ACC112 (cell line): ENCODE data around the gene NMRK1.

Experiments used
- H2AFZ ChIP-seq: fragments of 200-600 bp; sonication (generic); one replicate; pipeline ENCODE4 v1.6.0; 2017; ENCODE audit warnings: antibody characterized with exemption, low read length; ENCODE audit not compliant: unreplicated experiment
- H3K27ac ChIP-seq: fragments of 200-600 bp; sonication (generic); 2 replicates; pipeline ENCODE4 v1.5.1; 2014; ENCODE audit warnings: low read depth, mild to moderate bottlenecking, antibody characterized with exemption, low read length, moderate library complexity
- H3K27me3 ChIP-seq: fragments of 200-600 bp; sonication (generic); 2 replicates; pipeline ENCODE4 v1.6.1; 2014; ENCODE audit warnings: mild to moderate bottlenecking, antibody characterized with exemption, low read length, moderate library complexity, mixed read lengths; ENCODE audit not compliant: insufficient read depth
- H3K36me3 ChIP-seq: fragments of 200-600 bp; sonication (generic); 2 replicates; pipeline ENCODE4 v1.6.1; 2016; ENCODE audit warnings: mild to moderate bottlenecking, antibody characterized with exemption, low read length, moderate library complexity, mixed read lengths; ENCODE audit not compliant: insufficient read depth
- H3K4me1 ChIP-seq: fragments of 200-600 bp; sonication (generic); one replicate; pipeline ENCODE4 v1.6.1; 2016; ENCODE audit warnings: low read length, mixed read lengths; ENCODE audit not compliant: insufficient read depth, unreplicated experiment, control insufficient read depth
- H3K4me3 ChIP-seq: fragments of 200-600 bp; sonication (generic); 2 replicates; pipeline ENCODE4 v1.5.1; 2014; ENCODE audit warnings: mild to moderate bottlenecking, low read depth, low read length
- H3K79me2 ChIP-seq: fragments of 200-600 bp; sonication (generic); one replicate; pipeline ENCODE4 v1.6.0; 2016; ENCODE audit warnings: low read length; ENCODE audit not compliant: control insufficient read depth, unreplicated experiment, insufficient read depth

NMRK1 gene

GRCh38 chr9:75102177-75102790, 14.3 kb upstream of the NMRK1 start:
- Histone ChIP-seq H3K4me3 (no peak overlapping the region), H2AFZ (no peak overlapping the region), H3K79me2 (peaks cover 54% of the 10 kb centered on the region), H3K27ac (no peak overlapping the region), H3K36me3 (no peaks in the 10 kb centered on the region), H3K4me1 (no peaks in the 10 kb centered on the region), H3K27me3 (no peaks in the 10 kb centered on the region)

- H3K27me3 ChIP-seq, result no peaks in the 10 kb centered on the region
- no peaks in the 10 kb centered on the region for H3K4me1 ChIP-seq
- H3K4me3 ChIP-seq, result no peak overlapping the region
- no peaks in the 10 kb centered on the region for H3K36me3 ChIP-seq
- H3K79me2 ChIP-seq, result peaks cover 65% of the 10 kb centered on the region
- H2AFZ ChIP-seq, result no peak overlapping the region
- H3K27ac ChIP-seq, result no peak overlapping the region
Measured at GRCh38 chr9:75101004-75101588, 13.1 kb upstream of the NMRK1 start.

DNA sequence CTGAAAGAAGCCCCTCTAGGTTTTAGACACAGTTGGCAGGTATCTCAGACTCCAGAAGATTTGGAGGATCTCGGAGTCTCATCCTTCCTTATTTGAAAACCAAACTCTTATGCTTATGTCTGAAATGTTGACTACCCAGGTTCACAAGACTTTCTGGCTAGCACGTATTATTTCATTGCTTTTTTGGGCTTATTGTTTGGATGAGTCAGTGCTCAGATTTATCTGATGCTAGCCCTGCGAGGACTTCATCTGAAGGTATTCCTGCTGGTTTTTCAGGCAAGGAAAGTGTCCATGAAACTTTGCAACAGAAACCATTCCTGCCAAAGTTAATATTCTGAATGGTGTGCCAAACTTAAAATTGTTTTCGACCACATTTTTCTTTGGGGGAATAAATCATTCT, 8.8 kb upstream of the NMRK1 start:
- no peak overlapping the region for H2AFZ ChIP-seq
- no peaks in the 10 kb centered on the region for H3K36me3 ChIP-seq
- no peaks in the 10 kb centered on the region for H3K27me3 ChIP-seq
- H3K4me1 ChIP-seq, result no peaks in the 10 kb centered on the region
- H3K79me2 ChIP-seq, result peaks cover 63% of the 10 kb centered on the region
- no peak overlapping the region for H3K27ac ChIP-seq
- H3K4me3 ChIP-seq, result no peak overlapping the region

- Histone ChIP-seq H3K36me3 (no peaks in the 10 kb centered on the region), H3K27ac (no peak overlapping the region), H3K27me3 (no peaks in the 10 kb centered on the region), H3K4me1 (peaks cover 4% of the 10 kb centered on the region), H3K4me3 (no peak overlapping the region), H2AFZ (no peak overlapping the region), H3K79me2 (peaks cover 75% of the 10 kb centered on the region)
Measured at GRCh38 chr9:75092766-75093165, 4.8 kb upstream of the NMRK1 start.

GRCh38 chr9:75090579-75090978, 2.6 kb upstream of the NMRK1 start:
- Histone ChIP-seq H3K27me3 (no peaks in the 10 kb centered on the region), H3K4me1 (peaks cover 12% of the 10 kb centered on the region), H2AFZ (no peak overlapping the region), H3K79me2 (peaks cover 63% of the 10 kb centered on the region), H3K36me3 (no peaks in the 10 kb centered on the region), H3K4me3 (peak overlapping the region; percentile 86; the same call in 1 of the 2 replicates), H3K27ac (no peak overlapping the region)

DNA sequence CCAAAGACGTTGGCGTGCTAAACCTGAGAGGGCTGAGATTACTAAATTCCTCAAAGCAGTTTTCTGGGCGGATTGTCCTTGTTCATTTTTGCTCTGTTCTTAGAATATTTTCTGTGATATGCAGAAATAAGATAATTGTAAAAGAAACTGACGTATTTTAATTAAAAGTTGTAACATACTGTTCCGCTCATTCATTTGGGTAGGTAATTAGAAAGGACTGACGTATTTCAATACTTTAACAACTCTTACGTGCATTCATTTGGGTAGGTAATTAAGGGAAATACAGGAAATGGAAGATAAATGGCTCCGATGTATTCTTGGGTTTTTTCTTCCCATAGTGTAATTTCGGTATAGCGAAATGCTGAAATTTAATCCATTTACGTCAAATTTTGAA, 1.4 kb upstream of the NMRK1 start:
- peaks cover 12% of the 10 kb centered on the region for H3K4me1 ChIP-seq
- peak overlapping the region; percentile 9 for H2AFZ ChIP-seq

DNA sequence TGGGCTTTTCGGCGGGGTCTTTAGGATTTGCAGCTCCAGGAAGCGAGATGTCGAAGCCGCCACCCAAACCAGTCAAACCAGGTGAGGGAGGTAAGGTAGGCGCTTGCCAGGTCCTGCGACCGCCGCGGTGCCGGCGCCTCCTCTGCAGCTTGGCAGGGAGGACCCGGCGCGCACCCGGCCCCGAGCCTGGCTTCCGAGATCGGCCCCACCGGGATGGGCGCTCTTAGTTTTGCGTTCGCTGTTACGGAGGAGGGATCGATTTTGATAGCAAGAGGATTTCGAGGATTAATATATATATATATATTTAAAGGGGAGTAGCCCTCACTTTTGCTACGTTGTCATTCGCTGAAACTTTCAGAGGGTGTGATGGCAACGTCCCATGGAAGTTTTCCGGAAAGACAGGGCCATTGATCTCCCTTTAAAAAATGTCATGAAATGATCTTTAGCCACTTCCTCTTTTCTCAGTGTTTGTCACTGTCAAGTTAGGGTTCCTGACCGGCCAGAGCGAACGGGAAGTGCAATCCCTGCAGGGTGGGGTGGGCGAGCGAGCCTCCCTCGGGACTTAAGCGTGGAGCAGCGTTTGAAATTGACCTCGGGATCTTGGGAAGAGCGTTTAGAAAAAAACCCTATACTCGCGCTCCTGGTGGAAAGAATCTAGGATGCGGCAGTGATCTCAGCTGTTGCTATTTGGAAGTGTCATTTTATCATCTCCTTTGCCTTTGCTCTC, 854 bp upstream of the NMRK1 start:
- H3K36me3 ChIP-seq, result no peaks in the 10 kb centered on the region
- H3K4me1 ChIP-seq, result peaks cover 12% of the 10 kb centered on the region
- no peaks in the 10 kb centered on the region for H3K27me3 ChIP-seq
- H3K27ac ChIP-seq, result peak overlapping the region; percentile 37
- H2AFZ ChIP-seq, result peak overlapping the region; percentile 57
- H3K4me3 ChIP-seq, result peak overlapping the region; percentile 86
- peaks cover 53% of the 10 kb centered on the region for H3K79me2 ChIP-seq

More for the DNA sequence above, 1.4 kb upstream of the NMRK1 start:
- peak overlapping the region; percentile 37 for H3K27ac ChIP-seq
- H3K27me3 ChIP-seq, result no peaks in the 10 kb centered on the region
- H3K79me2 ChIP-seq, result peaks cover 59% of the 10 kb centered on the region
- H3K4me3 ChIP-seq, result peak overlapping the region; percentile 86
- no peaks in the 10 kb centered on the region for H3K36me3 ChIP-seq

DNA sequence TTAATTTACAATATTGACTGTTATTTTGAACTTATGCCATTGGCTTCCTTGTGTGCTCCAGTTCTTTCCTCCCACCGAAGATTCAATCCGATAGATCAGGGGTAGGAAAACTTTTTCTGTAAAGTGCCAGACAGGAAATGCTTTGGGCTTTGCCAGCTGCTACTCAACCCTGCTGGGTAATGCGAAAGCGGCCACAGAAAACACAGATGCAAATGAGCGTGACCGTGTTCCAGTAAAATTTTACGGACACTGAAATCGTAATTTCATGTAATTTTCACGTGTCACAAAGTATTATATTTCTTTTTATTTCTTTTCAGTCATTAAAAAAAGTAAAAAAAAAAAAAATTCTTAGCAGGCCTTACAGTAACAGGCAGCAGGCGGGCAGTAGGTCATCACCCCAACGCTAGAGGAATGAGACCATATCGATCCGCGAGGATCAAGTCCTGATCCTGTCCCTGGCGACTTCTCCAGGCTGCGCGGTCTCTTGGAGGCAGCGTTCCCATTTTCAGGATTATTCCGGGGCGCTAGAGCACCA, 599 bp downstream of the NMRK1 start:
- H3K79me2 ChIP-seq, result peaks cover 43% of the 10 kb centered on the region
- H2AFZ ChIP-seq, result peak overlapping the region; percentile 96
- H3K36me3 ChIP-seq, result peaks cover 4% of the 10 kb centered on the region; the same call in 1 of the 2 replicates
- peaks cover 12% of the 10 kb centered on the region for H3K4me1 ChIP-seq
- H3K4me3 ChIP-seq, result peak overlapping the region; percentile 86
- no peaks in the 10 kb centered on the region for H3K27me3 ChIP-seq
- H3K27ac ChIP-seq, result peak overlapping the region; percentile 60

- peak overlapping the region; percentile 59 for H2AFZ ChIP-seq
- H3K27ac ChIP-seq, result peak overlapping the region; percentile 60
- peaks cover 5% of the 10 kb centered on the region; the same call in 1 of the 2 replicates for H3K36me3 ChIP-seq
- peak overlapping the region; percentile 86 for H3K4me3 ChIP-seq
- H3K27me3 ChIP-seq, result no peaks in the 10 kb centered on the region
- peaks cover 12% of the 10 kb centered on the region for H3K4me1 ChIP-seq
- H3K79me2 ChIP-seq, result peaks cover 38% of the 10 kb centered on the region
Measured at GRCh38 chr9:75086541-75087288, 1.2 kb downstream of the NMRK1 start.

- no peaks in the 10 kb centered on the region for H3K27me3 ChIP-seq
- H2AFZ ChIP-seq, result no peak overlapping the region
- H3K4me3 ChIP-seq, result no peak overlapping the region; the same call in 1 of the 2 replicates
- H3K36me3 ChIP-seq, result peaks cover 5% of the 10 kb centered on the region; the same call in 1 of the 2 replicates
- no peak overlapping the region for H3K27ac ChIP-seq
- H3K4me1 ChIP-seq, result peaks cover 12% of the 10 kb centered on the region
- peaks cover 28% of the 10 kb centered on the region for H3K79me2 ChIP-seq
Measured at GRCh38 chr9:75085640-75086039, 2.3 kb downstream of the NMRK1 start.
